ENCODE data around the gene RDX.

RDX gene

DNA sequence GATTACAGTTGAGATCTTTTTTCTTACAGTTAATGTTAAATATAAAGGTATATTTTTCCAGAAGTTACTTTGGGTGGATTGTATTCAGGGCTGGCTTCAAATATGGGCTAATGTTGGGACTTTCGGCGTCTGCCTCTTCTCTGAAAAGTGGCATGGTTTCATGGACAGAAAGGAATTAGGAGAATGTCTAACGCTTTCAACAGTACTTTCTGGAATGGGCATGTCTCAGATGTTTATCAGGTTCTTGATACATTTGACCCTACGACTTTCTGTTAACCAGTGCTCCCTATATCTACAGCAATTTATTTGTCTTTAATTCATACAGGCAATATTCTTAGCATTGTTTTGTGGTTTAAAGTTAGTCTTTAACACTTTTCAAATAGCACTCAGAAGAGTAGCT lies 169.5 kb downstream of the RDX start:
- no peak for DNase-seq

DNA sequence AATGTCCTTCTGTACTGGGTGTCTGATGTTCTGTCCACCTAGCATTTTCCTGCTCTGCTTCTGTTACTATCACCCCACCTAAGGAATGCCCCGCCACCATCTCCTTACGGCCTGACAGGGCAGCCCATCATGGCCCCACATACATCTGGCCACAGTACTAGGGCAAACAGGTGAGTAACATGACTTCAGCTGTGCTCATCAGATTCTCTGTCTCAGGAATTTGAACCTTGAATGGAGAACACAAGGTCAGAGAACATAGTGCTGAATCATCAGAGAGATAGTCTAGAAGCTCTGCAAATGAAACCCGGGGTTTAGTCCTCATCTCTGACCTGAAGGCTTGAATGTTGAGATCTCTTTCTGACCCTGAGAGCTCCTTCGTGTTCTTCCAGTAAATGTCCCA lies 170.8 kb downstream of the RDX start:
- DNase-seq: no peak
